Measurements from ENCODE around the gene HMBS.

GRCh38 chr11:119055901-119056300 lies 28.8 kb upstream of the HMBS start:
- TF ChIP-seq CTCF (IDR thresholded peaks at IDR 0.05): no peak
- TF ChIP-seq POLR2AphosphoS5 (IDR thresholded peaks at IDR 0.05): no peak
- no peak for TF ChIP-seq EP300 (IDR thresholded peaks at IDR 0.05; ENCODE audit: low read depth)

Measured in transverse colon (tissue), 4 donors.